Lower leg skin (tissue), 3 donors: ENCODE data around the gene VSNL1.

Experiments
- POLR2A ChIP-seq, 2 donors: fragments of 450-650 bp; IDR thresholded peaks; one replicate each; pipeline ENCODE4 v1.6.1; 2016 to 2017; ENCODE audit warnings: antibody characterized with exemption in 2 of 2, mild to moderate bottlenecking in 1 of 2, moderate library complexity in 1 of 2
- TF ChIP-seq, protein P1 (sequence below), 3 donors: fragments of 450-650 bp; IDR thresholded peaks; one replicate each; pipeline ENCODE4 v1.5.1; 2016; ENCODE audit warnings: antibody characterized with exemption in 3 of 3, mild to moderate bottlenecking in 3 of 3, moderate library complexity in 2 of 3

DNA sequence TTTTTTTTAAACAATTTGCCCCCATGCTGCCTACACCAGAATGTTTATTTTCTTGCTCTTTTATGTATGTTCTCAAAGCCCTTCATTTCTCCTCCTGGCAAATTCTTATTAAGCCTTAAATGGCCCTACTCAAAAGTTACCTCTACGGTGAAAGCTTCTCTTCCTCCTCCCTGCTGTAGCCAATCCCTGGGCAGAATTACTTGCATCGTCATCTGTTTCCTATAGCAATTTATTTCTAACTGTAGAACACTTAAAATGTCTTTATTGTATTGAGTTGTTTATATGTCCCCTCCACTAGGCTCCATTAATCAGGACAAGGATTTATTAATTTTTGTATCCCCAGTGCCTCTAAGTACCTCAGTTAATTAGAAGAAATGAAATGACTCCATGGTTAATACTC is 19.7 kb upstream of the VSNL1 start:
- TF ChIP-seq, protein P1, sequence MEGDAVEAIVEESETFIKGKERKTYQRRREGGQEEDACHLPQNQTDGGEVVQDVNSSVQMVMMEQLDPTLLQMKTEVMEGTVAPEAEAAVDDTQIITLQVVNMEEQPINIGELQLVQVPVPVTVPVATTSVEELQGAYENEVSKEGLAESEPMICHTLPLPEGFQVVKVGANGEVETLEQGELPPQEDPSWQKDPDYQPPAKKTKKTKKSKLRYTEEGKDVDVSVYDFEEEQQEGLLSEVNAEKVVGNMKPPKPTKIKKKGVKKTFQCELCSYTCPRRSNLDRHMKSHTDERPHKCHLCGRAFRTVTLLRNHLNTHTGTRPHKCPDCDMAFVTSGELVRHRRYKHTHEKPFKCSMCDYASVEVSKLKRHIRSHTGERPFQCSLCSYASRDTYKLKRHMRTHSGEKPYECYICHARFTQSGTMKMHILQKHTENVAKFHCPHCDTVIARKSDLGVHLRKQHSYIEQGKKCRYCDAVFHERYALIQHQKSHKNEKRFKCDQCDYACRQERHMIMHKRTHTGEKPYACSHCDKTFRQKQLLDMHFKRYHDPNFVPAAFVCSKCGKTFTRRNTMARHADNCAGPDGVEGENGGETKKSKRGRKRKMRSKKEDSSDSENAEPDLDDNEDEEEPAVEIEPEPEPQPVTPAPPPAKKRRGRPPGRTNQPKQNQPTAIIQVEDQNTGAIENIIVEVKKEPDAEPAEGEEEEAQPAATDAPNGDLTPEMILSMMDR (IDR thresholded peaks at IDR 0.05) = no peak
- no peak for TF ChIP-seq POLR2A (IDR thresholded peaks at IDR 0.05)
